ENCODE measurements around the gene MDFIC. TPM values are rescaled to one million over a fixed set of nuclear protein-coding genes. Genes with fewer than 3 reads are reported as not detected.

MDFIC gene
- total RNA-seq, 1 donor from 2014 or later: 49.8 TPM

DNA sequence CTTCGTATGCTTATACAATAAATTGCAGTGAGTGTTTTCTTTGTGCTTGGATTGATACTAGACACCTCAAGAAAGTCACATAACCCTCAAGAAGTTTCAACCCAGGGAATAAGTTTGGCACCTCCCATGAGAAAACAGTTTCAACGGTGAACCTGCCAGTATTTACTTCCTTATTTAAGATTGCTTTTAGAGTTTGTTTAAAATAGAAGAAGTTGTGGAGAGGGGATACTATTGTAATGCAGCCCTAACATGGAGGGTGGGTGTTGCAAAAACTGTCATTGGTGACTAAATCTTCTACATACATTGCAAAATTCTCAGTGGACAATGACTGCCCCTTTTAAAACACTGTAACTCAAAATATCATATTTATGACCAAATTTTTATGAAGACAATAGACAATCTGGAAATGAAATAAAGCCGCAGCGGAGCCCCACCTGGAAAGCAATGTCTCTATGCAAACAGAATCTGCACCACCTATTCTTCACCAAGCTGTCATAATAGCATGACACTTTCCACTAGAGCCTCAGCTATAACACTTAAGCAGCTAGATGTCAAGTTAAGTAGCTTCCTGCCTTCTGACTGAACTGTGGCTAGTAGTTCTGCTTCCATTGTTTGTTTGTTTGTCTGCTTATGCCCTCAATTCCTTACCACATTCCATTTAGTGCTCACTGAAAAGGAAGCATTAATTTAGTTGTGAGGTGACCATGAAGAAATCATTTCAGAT is 98.2 kb downstream of the MDFIC start:
- intact Hi-C loops (cut with DNase I): no loop called here

DNA sequence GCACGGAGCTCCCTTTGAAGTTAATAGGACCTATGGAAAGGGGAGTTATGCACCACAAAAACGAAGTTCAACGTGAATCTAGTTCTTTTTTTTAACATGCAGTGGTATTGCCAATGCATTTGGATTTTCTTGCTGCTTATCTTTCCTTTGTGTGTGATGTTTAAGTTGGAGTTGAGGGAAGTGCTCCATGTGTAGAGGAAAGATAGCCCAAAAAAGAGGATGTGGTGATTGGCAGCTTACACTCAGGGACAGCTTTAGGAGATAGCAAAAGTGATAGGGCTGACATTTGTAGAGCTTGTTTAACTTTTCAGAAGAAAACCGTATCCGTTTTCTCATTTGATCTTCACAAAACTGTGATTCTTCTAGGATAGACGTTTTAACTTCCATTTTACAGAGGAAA is 101.3 kb downstream of the MDFIC start:
- no peak for DNase-seq (ENCODE audit: low spot score)
- intact Hi-C loops (cut with DNase I): no loop called here

More for the DNA sequence above, 98.2 kb downstream of the MDFIC start:
- no peak for DNase-seq (ENCODE audit: low spot score)

DNA sequence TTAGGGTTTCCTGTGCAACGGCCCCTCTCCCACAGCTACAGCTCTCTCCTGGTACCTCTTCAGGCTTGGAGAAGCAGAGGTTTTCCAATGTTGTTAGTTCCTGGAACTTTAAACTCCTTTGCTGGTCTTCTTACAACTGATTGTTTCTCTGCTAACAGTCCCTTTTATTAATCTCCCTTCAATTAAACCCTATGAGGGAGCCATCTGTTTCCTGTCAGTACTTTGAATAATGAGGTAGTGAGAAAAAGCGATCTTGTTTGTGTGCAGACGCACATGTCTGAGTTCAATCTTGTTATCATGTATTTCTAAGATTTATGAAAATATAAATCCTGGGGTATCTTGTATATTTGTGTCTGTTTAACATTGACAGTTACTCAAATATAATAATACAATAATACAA is 102.4 kb downstream of the MDFIC start:
- intact Hi-C loops (cut with DNase I): no loop called here
- DNase-seq (ENCODE audit: low spot score): no peak

DNA sequence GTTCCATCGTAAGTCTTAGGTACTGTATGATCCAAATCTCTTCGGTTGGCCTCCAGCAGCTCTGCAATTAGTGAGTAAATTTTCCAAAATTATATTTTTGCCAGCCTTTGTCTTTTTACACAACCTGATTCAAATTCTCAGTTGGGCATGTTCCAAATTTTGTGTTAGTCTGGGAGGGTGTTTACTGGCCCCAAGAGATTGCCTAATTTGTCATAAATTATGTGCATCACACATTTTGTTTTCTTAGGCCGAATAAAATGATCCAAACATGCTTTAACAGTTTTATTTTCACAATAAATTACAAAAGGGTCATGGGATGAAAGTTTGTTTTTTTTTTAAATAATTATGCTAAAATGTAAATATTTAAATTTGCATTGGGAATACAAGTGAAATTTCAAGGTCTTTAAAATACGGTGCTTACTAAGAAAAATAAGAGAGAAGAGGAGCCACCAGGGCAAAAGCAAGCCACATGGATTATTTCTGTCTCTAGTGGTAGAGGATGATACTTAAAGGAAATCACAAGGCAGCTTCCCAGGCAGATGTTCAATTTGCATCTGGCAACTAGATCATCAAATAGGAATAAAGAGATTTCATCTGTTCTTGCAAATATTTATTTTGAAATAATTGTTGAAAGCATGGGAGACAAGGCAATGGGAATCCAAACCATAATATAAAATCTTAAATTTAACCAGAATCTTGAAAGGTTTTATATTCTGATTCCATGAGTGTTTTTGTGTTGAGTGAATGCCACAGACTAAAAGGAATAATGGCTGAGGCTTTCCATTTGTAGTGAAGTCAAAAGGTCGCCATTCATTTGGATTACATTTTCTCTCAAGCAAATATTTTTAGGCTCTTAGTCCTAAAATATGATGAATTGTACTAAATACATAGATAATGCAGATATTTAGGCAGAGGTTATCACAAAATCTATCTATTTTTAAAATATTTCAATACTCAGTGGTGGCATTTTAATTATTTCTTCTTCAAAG is 111.1 kb downstream of the MDFIC start:
- no peak for DNase-seq (ENCODE audit: low spot score)
- intact Hi-C loops (cut with DNase I): no loop called here

DNA sequence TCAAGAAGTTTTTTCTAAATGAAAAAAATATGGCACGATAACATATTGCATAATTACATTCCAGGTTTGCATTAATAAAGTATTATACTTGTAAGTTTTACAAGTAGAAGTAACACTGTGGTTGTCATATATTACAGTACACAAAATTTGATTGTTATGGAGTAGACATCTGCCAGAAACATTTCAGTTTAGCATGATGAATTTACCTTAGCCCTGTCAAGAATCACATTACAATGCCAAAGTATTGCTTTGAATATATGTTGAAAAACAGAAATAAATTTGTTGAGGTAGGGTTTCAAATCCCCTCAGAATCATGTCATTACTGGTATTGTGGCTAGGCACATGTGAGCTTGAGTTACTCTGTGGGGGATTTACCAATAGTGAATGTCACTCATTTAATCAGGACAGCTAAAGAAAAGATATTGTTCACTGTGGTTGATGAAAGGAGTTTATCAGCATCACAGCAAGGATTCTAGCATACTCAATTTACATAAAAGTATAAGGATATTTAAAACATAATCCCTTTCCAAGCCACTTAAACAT is 112.1 kb downstream of the MDFIC start:
- intact Hi-C loops (cut with DNase I): no loop called here
- DNase-seq (ENCODE audit: low spot score): no peak

DNA sequence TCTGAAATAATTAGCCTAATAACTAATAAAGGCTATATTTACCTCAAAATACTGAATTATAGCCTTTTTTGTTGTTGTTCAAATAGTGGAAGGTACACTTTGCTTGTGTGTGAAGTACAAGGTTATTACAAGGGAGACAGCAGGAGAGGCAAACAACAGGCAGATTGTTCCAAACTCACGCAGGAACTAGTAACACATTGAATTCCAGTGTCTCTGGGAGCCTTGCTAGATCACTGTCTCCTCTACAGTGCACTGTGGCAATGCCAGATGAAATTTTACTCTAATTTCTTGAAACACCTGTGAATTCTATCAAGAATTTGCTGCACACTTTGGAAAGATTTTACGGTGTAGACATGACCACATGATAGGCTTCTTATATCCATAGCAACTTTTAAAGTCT is 112.6 kb downstream of the MDFIC start:
- intact Hi-C loops (cut with DNase I): no loop called here

DNA sequence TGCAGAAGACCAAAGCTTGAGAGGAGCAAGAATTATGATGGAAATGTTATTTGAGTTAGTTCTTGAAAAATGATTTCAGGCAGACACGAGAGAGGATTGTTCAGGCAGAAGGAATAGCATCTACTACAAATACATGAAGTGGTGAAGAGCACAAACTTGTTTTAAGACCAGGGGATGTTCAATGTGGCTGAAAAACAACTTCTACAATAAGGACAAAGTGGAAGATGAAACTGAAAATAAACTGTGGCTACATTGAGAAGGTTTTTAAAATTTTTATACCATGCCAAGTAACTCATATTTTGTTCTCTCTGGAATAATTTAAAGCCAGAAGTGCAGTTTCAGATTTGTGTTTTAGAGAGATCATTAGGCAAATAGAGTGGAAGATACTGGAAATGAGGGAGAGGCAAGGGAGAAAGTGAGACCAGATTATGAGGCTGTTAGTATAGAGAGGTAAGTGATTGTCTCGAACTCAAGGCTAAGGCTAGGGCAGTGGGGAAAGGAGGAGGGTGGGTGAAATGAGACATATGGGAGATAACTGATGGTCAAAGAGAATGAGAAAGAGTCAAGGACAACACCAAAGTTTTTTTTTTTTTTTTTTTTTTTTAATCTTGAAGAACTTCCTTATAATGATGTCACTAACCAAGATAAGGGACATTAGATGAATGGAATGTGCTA is 115.4 kb downstream of the MDFIC start:
- no peak for DNase-seq (ENCODE audit: low spot score)
- intact Hi-C loops (cut with DNase I): no loop called here

More for the DNA sequence above, 112.6 kb downstream of the MDFIC start:
- DNase-seq (ENCODE audit: low spot score): no peak

DNA sequence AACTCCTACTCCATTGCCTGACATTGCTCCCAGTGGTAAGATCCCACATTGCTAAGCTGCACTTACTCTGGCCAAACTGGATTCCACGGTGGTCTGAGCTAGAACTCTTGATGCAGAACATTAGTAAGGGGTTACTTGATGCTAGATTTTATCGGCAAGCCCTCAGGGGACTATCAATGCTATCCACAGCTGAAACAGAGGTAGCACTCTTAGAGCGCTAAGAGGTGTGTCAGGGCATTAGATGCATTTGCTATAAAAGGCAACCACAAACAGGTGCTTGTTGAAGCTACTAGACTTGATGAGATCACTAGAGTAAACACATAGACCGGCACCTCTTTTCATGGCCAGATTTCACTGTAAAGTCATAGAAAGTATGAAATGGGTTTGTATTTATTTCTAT is 116.3 kb downstream of the MDFIC start:
- no peak for DNase-seq (ENCODE audit: low spot score)
- intact Hi-C loops (cut with DNase I): no loop called here

DNA sequence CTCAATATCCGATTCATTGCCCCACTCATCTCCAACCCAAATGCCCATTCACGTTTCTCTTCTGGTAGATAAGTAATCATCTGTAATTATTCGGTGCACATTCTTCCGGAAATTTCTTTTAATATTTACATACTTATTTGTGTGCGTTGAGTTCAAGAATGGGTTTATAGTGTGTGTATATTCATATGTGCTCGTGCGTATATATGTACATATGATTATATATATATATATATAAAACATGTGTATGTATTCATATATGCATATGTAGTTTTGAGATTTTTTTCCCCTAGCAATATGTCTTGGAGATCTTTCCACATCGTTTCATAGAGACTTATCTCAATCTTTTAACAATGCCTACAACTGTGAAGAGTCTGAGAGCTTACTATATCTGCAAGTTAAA is 118.2 kb downstream of the MDFIC start:
- no peak for DNase-seq (ENCODE audit: low spot score)
- intact Hi-C loops (cut with DNase I): no loop called here

DNA sequence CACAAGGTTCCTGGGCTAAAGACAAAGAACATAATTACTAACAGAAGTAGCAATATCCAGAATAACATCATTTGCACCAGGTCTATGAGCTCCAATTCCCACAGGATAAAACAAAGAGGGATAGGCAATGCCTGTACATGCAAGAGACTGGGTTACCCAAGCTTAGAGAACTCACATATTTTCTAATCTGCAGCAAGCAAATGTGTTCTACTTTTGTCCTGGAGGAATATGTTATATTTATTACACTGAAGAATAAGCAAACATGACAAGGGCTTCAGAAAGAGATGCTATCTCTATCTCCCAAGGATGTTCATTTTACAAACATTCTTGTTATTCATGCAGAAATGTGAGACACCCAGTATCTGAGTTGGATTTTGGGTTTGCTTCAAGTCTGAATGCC is 118.6 kb downstream of the MDFIC start:
- intact Hi-C loops (cut with DNase I): no loop called here
- no peak for DNase-seq (ENCODE audit: low spot score)

DNA sequence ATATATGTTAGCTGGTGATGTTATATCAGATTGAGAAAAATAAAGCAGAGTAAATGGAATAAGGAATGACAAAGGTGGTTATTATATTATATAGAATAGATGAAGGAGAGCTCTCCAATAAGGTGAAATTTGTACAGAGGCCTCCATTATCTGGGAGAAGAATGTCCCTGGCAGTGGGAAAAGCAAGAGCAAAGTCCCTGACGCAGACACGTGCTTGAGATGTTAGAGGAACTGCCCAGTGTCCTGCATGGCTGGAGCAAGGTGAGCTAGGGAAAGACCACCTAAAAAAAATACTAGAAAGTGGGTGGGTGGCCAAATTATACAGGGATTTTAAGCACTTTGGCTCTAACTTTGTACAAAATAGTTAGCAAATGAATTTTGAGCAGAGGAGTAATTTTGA is 120.7 kb downstream of the MDFIC start:
- DNase-seq (ENCODE audit: low spot score): no peak
- intact Hi-C loops (cut with DNase I): no loop called here

DNA sequence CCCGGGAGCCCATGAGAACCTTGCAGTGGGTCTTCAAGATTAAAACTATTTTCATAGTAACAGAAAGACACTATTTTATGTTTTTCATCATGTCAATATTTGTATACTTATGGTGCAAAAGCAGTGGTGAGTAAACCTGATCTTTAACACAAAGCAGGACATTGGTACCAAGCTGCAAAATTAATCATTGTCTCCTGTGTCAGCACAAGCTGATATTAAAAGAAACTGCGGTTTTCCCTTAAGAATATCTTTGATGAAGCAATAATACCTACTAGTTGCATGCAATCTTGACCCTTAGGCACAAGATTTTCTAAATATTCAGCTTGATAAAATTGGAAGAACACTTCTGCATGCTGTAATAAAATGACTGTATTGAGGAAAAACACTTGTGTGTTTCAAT is 121.7 kb downstream of the MDFIC start:
- DNase-seq (ENCODE audit: low spot score): no peak
- intact Hi-C loops (cut with DNase I): no loop called here

DNA sequence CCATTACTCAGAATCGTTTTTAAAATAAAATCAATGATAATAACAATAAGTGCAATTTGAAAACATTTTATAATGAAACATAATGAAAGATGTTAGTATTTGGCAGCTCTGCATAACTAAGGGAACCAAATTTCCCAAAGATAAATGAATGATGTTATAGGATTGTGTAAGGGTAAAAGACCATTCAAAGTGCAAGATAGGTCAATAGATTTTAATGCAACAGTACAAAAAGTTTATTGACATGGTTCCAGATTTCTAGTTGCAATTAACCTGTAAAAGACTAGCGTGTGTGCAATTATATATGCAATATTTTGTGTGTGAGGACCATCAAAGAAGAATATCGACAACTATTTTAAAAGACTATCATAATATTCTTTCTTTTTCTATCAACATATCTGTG is 122.3 kb downstream of the MDFIC start:
- no peak for DNase-seq (ENCODE audit: low spot score)
- intact Hi-C loops (cut with DNase I): no loop called here

DNA sequence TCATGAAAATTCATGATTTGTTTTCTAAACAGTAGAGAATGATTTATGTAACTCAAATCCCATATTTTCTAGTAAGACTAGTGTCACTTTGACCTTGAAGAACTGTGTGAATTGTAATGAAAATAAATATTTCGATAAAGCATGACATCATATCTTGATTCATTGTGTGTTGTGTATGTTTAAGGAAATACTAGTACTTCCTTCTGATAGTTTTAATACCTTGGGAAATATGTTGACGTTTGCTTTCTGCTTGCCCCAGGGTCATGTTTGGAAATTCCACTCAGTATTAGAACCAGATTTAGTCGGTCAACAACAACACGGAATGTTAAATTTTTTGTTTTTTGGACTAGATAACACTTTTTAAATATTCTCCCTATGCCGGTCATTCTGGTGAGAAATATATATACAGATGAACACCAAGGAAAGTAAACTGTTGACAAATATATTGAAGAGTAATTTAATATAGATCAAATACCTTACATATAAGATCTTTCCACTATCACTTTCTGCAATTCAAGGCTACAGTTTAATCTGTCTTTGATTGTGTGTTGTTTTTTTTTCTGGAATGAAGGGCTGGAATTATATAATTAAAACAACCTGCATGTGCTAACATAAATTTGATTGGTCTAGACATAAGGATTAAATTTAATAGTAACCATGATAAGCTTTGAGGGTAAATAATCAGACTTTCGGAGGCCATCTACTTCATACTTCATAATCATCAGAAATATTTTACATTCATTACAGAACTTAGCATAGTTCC is 126.2 kb downstream of the MDFIC start:
- no peak for DNase-seq (ENCODE audit: low spot score)
- intact Hi-C loops (cut with DNase I): no loop called here

DNA sequence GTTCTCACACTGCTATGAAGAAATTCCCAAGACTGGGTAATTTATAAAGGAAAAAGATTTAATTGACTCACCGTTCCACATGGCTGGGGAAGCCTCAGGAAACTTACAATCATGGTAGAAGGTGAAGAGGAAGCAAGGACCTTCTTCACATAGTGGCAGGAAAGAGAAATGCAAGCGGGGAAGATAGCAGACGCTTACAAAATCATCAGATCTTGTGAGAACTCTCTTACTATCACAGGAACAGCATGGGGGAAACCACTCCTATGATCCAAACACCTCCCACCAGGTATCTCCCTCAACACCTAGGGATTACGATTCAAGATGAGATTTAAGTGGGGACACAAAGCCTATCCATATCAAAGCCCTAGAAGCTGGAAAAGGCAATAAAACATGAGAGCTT is 130.8 kb downstream of the MDFIC start:
- intact Hi-C loops (cut with DNase I): no loop called here
- no peak for DNase-seq (ENCODE audit: low spot score)

DNA sequence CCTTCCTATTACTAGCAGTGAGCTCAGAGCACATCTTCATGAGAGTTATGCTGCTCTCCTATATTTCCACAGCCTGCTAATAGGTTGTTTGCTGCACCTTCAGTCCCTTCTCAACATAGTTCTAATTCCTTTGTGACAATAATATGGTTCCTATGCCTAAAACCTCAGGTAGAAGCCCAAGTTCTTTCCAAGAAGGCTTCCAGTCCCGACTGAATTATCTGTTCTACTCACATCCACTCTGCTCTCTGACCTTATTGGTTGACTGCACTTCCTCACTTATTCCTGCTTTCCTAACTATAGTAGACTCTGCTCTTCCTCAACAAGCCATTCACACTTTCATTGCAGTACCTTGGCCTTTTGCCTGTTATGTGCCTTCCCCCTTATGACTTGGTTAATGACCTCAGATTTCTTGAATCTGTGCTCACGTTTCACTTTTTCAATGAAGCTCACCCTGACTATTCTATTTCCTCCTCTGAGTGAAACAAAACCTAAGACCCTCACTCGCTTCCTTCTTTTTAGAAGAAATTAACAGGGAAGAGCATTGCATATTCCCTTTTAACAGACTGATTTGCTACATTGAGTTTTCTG is 132.7 kb downstream of the MDFIC start:
- no peak for DNase-seq (ENCODE audit: low spot score)
- intact Hi-C loops (cut with DNase I): no loop called here

DNA sequence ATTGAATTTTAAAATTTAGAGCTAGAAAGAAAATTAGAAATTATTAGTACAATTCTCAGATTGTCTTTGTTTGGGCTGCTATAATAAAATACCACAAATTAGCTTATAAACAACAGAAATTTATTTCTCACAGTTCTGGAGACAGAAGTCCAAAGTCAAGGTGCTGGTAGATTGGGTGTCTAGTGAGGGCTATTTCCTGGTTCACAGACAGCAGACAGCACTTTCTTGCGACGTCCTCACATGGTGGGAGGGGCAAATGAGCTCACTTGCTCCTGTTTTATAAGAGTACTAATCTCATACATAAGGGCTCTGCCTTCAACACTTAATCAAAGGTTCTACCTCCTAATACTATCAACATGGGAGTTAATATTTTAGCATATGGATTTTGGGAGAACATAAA is 134.1 kb downstream of the MDFIC start:
- no peak for DNase-seq (ENCODE audit: low spot score)
- intact Hi-C loops (cut with DNase I): no loop called here

DNA sequence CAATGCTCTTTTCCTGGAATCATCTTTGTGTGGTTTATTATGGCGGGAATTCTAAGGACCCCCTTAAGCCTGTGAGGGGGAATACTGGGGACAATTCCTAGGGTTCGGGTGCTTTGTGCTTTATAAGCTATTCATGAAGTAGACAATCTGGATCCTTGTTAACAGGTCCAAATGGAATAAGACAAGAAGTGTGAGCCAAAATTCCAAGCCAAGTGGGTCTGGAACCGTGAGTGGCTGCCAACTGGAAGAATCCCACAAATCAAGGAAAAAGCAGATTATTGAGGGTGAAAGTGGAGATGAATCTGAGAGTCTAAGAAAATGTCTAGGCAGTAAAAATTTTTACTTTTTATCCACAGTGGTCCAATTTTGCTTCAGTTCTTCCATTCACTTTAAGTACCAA is 136.8 kb downstream of the MDFIC start:
- intact Hi-C loops (cut with DNase I): no loop called here
- DNase-seq (ENCODE audit: low spot score): no peak

DNA sequence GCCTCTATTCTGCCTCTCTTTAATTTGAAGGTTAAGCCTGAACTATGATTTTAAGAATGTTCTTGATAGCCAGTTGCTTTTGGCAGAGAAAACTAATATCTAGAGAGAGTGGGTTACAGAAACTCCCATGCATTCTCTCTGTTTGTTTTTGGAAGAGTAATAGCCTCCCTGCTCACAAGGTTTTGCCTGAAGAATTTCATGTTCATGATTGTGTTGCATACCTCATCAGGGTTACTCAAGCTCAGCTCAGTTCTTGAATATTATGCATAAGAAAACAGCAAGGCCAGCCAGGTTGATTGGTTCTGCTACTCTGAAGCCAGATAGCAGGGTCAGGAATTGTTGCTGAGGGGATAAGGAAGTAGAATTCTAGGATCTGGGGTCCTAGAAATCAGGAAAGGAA is 137.4 kb downstream of the MDFIC start:
- DNase-seq (ENCODE audit: low spot score): no peak
- intact Hi-C loops (cut with DNase I): no loop called here

All from cardiac septum (tissue), 1 donor.